ENCODE measurements around the gene MYL9. TPM values are rescaled to one million over a fixed set of nuclear protein-coding genes. Genes with fewer than 3 reads are reported as not detected.

Gene MYL9
- total and polyA plus RNA-seq, 2 donors, result 6.8 to 138 TPM

Other genes starting within 250 kb of the MYL9 start
- gene DLGAP4, start 235.2 kb upstream of the MYL9 start, total RNA-seq, result 7.7 TPM
- 28.2 TPM for gene DLGAP4, start 235.2 kb upstream of the MYL9 start, polyA plus RNA-seq
- gene TGIF2, start 32.1 kb downstream of the MYL9 start, total RNA-seq, result 17.9 TPM
- 14.2 TPM for gene TGIF2, start 32.1 kb downstream of the MYL9 start, polyA plus RNA-seq
- gene RAB5IF, start 64.3 kb downstream of the MYL9 start, total RNA-seq, result 94.8 TPM
- gene RAB5IF, start 64.3 kb downstream of the MYL9 start, polyA plus RNA-seq, result 103 TPM
- 21.5 TPM for gene SLA2, start 104.7 kb downstream of the MYL9 start, total RNA-seq
- 6.8 TPM for gene SLA2, start 104.7 kb downstream of the MYL9 start, polyA plus RNA-seq
- 15.3 TPM for gene NDRG3, start 204.6 kb downstream of the MYL9 start, total RNA-seq
- gene NDRG3, start 204.6 kb downstream of the MYL9 start, polyA plus RNA-seq, result 18.9 TPM
- 20.6 TPM for gene DSN1, start 232.2 kb downstream of the MYL9 start, total RNA-seq
- 16.4 TPM for gene DSN1, start 232.2 kb downstream of the MYL9 start, polyA plus RNA-seq

Measured in thymus (tissue), 2 donors.